ENCODE results near the gene DLG5.
A peak's percentile ranks its signal among the peaks of the same experiment; 100 is the strongest.

The DLG5 gene

DNA sequence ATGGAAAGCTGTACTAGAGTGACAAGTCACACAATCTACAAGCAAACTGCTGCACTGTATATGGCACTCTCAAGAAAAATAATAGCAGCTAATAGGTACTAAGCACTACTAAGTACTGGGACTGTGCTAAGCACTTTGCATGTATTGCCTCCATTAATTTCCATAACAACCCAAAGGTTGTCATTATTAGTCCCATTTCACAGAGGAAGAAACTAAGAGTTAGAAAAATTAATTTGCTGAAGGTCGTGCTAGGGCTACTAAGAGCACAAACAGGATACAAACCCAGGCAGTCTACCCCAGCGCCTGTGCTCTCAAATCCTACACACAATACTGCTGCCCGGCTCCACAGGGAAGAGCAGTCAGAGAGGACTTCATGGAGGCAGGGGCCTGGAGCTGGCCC lies 51.7 kb downstream of the DLG5 start:
- Histone ChIP-seq H3K27ac (ENCODE audit: low read length, poor library complexity, severe bottlenecking) (no peak overlapping the region), H3K18ac (ENCODE audit: low read depth in 1 of 2, low read length in 2 of 2) (no peak overlapping the region), H2BK12ac (ENCODE audit: low read length in 2 of 2) (no peak overlapping the region), H3K9ac (ENCODE audit: low read length) (no peak overlapping the region), H3K4ac (ENCODE audit: low read depth in 1 of 2, low read length in 2 of 2) (no peak overlapping the region), H3K9me3 (ENCODE audit: control insufficient read depth, low read length) (no peaks in the 10 kb centered on the region), H3K4me3 (ENCODE audit: insufficient read depth in 1 of 2, low read depth in 1 of 2, low read length in 2 of 2) (no peak overlapping the region), H4K8ac (ENCODE audit: low read length) (no peak overlapping the region), H3K27me3 (ENCODE audit: control insufficient read depth in 1 of 2, insufficient read depth in 1 of 2, low read length in 2 of 2) (no peaks in the 10 kb centered on the region), H3K4me2 (ENCODE audit: low read length, poor library complexity, severe bottlenecking) (no peak overlapping the region), H2BK15ac (ENCODE audit: low read depth, poor library complexity, severe bottlenecking) (no peak overlapping the region), H2BK5ac (ENCODE audit: low read depth, low read length, poor library complexity, severe bottlenecking) (no peak overlapping the region), H2AFZ (ENCODE audit: low read depth, low read length) (no peak overlapping the region), H3K14ac (ENCODE audit: low read length in 2 of 2) (no peak overlapping the region), H2BK120ac (ENCODE audit: low read depth, low read length) (no peak overlapping the region), H3K4me1 (ENCODE audit: control insufficient read depth, insufficient read depth, low read depth, low read length) (peaks cover 29% of the 10 kb centered on the region), H3K79me1 (replicated peaks; ENCODE audit: low read length, poor library complexity, severe bottlenecking) (peaks cover 54% of the 10 kb centered on the region), H2AK5ac (ENCODE audit: low read length, severe bottlenecking) (no peak overlapping the region), H3K36me3 (ENCODE audit: control insufficient read depth in 1 of 2, insufficient read depth in 2 of 2, low read depth in 1 of 2, low read length in 2 of 2) (peaks cover 0 to 3% of the 10 kb centered on the region in 2 experiments), H3K23ac (ENCODE audit: low read length in 2 of 2) (no peak overlapping the region), H4K91ac (ENCODE audit: low read length) (no peak overlapping the region)
- no peak for DNase-seq
- WGBS: 96% methylated on average over 3 of the region's 3 CpGs

DNA sequence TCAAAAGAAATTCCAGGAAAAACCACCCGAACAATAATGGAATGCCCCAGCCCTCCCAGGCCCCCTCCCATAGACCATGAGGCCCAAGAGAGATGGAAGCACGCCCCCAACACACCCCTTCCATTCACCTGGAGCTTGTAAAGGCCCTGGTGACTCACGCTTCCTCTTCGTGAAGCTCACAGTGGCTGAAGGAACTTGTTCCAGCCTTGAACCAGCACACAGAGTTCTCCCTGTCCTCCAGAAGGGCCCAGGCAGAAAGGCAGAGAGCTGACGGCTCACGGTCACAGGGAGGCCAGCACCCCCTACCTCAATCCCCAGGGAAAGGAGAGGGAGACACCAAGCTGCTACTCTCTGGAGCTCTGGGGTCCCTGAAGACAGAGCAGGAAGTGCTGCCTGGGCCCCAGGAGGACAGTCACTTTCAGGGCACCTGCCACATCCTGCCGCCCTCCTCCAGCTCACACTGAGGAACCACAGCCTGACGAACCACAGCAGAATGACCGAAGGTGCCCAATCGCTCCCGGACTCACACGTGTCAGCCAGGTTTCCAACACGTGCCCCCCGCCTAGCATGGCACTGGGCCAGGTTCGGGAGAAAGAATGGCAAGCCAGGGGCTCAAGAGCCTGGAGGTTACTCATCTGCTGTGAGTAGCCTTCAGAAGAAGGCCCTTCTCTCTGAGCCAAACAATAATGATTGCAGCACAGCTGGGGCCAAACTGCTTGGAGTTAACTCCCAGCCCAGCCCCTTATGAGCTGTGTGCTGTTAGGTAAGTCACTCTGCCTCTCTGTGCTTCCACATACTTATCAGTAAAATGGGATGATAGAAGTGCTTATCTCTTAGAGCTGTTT lies 52.8 kb downstream of the DLG5 start:
- Histone ChIP-seq H3K36me3 (ENCODE audit: control insufficient read depth in 1 of 2, insufficient read depth in 2 of 2, low read depth in 1 of 2, low read length in 2 of 2) (peaks cover 0 to 9% of the 10 kb centered on the region in 2 experiments), H3K9me3 (ENCODE audit: control insufficient read depth, low read length) (no peaks in the 10 kb centered on the region), H3K18ac (ENCODE audit: low read depth in 1 of 2, low read length in 2 of 2) (peak overlapping the region in 1 of 2 experiments; percentile 59), H2AFZ (ENCODE audit: low read depth, low read length) (no peak overlapping the region), H2BK12ac (ENCODE audit: low read length in 2 of 2) (peak overlapping the region in 1 of 2 experiments; percentile 51), H3K9ac (ENCODE audit: low read length) (peak overlapping the region; percentile 43), H4K91ac (ENCODE audit: low read length) (peak overlapping the region; percentile 6), H2AK5ac (ENCODE audit: low read length, severe bottlenecking) (no peak overlapping the region), H3K79me1 (replicated peaks; ENCODE audit: low read length, poor library complexity, severe bottlenecking) (peaks cover 55% of the 10 kb centered on the region), H2BK120ac (ENCODE audit: low read depth, low read length) (no peak overlapping the region), H3K23ac (ENCODE audit: low read length in 2 of 2) (no peak overlapping the region), H3K4me2 (ENCODE audit: low read length, poor library complexity, severe bottlenecking) (no peak overlapping the region), H3K14ac (ENCODE audit: low read length in 2 of 2) (peak overlapping the region in 1 of 2 experiments; percentile 91), H4K8ac (ENCODE audit: low read length) (no peak overlapping the region), H3K4ac (ENCODE audit: low read depth in 1 of 2, low read length in 2 of 2) (no peak overlapping the region), H3K4me3 (ENCODE audit: insufficient read depth in 1 of 2, low read depth in 1 of 2, low read length in 2 of 2) (peak overlapping the region in 1 of 2 experiments; percentile 29), H2BK15ac (ENCODE audit: low read depth, poor library complexity, severe bottlenecking) (no peak overlapping the region), H3K27ac (ENCODE audit: low read length, poor library complexity, severe bottlenecking) (peak overlapping the region; percentile 1), H3K4me1 (ENCODE audit: control insufficient read depth, insufficient read depth, low read depth, low read length) (peaks cover 24% of the 10 kb centered on the region), H2BK5ac (ENCODE audit: low read depth, low read length, poor library complexity, severe bottlenecking) (no peak overlapping the region), H3K27me3 (ENCODE audit: control insufficient read depth in 1 of 2, insufficient read depth in 1 of 2, low read length in 2 of 2) (no peaks in the 10 kb centered on the region)
- peak; percentile 25 for DNase-seq
- WGBS: 67% methylated on average over 15 of the region's 15 CpGs

DNA sequence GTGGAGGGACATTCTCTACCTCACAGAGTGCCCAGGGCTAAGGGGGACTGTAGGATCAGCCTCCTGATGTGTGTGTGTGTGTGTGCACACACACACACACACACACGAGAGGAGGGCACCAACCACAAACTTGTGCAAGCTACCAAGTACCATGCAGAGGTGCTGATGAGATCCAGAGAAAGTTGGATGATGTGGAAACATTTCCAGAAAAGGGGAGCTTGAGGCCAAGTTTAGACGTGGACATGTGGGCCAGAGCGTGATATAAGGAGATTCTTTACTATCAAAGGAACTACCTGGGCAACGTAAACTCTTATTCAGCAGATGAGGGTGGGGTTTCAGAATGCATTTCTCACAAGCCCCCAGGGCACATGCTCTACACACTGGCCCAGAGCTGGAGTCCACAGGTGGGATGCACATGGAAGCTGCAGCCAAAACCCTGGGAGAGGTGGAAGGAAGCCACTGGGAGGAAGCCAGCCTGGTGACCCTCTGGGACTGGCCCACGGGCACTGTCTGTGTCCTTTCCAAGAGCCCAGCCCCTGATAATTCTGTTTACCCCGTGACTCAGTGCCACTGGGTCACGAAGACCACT lies 53.5 kb downstream of the DLG5 start:
- H2BK15ac ChIP-seq (ENCODE audit: low read depth, poor library complexity, severe bottlenecking): no peak overlapping the region
- H2BK5ac ChIP-seq (ENCODE audit: low read depth, low read length, poor library complexity, severe bottlenecking): no peak overlapping the region
- H3K79me1 ChIP-seq (replicated peaks; ENCODE audit: low read length, poor library complexity, severe bottlenecking): peaks cover 57% of the 10 kb centered on the region
- no peak overlapping the region for H3K4me2 ChIP-seq (ENCODE audit: low read length, poor library complexity, severe bottlenecking)
- no peak overlapping the region for H3K9ac ChIP-seq (ENCODE audit: low read length)
- peaks cover 5 to 16% of the 10 kb centered on the region in 2 experiments for H3K36me3 ChIP-seq (ENCODE audit: control insufficient read depth in 1 of 2, insufficient read depth in 2 of 2, low read depth in 1 of 2, low read length in 2 of 2)
- no peak overlapping the region for H3K4me3 ChIP-seq (ENCODE audit: insufficient read depth in 1 of 2, low read depth in 1 of 2, low read length in 2 of 2)
- H2BK120ac ChIP-seq (ENCODE audit: low read depth, low read length): no peak overlapping the region
- H3K4ac ChIP-seq (ENCODE audit: low read depth in 1 of 2, low read length in 2 of 2): no peak overlapping the region
- no peaks in the 10 kb centered on the region for H3K27me3 ChIP-seq (ENCODE audit: control insufficient read depth in 1 of 2, insufficient read depth in 1 of 2, low read length in 2 of 2)
- H3K23ac ChIP-seq (ENCODE audit: low read length in 2 of 2): no peak overlapping the region
- H3K14ac ChIP-seq (ENCODE audit: low read length in 2 of 2): no peak overlapping the region
- DNase-seq: no peak
- H3K27ac ChIP-seq (ENCODE audit: low read length, poor library complexity, severe bottlenecking): no peak overlapping the region
- peaks cover 17% of the 10 kb centered on the region for H3K4me1 ChIP-seq (ENCODE audit: control insufficient read depth, insufficient read depth, low read depth, low read length)
- no peak overlapping the region for H4K8ac ChIP-seq (ENCODE audit: low read length)
- H4K91ac ChIP-seq (ENCODE audit: low read length): no peak overlapping the region
- no peaks in the 10 kb centered on the region for H3K9me3 ChIP-seq (ENCODE audit: control insufficient read depth, low read length)
- H2AK5ac ChIP-seq (ENCODE audit: low read length, severe bottlenecking): no peak overlapping the region
- H3K18ac ChIP-seq (ENCODE audit: low read depth in 1 of 2, low read length in 2 of 2): no peak overlapping the region
- no peak overlapping the region for H2AFZ ChIP-seq (ENCODE audit: low read depth, low read length)
- WGBS: 86% methylated on average over 7 of the region's 7 CpGs
- no peak overlapping the region for H2BK12ac ChIP-seq (ENCODE audit: low read length in 2 of 2)

DNA sequence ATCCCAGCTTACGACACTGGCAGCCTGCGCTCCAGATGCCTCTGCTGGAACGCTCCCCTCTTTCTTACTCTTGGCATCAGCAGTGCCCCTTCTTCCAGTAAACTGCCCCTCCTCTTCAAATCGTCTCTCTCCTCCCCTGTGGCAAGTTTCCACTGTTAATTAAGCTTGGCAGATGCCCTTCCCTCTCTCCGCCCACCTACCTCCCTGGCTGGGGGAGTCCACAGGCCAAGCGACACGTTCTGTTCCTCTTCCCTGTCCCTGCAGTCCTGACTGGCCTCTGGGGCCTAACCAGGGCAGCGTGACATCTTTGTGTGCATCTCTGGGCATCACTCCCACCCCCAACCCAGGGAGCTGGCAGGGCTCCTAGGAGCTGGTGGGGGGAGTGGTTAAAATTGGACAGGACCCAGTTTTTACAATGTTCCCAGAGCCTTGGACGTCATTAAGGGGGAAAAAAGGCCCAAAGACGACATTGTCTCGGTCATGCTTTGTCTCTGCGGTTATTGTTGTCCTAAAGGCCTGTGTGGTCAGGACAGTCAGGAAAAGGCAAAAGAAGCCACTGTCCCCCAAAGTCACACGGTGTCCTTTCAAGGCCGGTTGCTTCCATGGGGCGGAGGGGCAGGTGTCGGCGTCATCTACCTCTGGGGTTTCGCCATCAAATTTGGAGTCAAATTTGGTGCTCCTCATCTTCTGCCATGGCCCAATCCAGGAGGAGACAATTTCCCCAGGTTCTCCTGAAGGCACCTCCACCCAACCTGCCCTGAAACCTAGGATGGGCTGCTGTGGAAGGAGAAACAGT lies 54.2 kb downstream of the DLG5 start:
- H3K4me1 ChIP-seq (ENCODE audit: control insufficient read depth, insufficient read depth, low read depth, low read length): peaks cover 10% of the 10 kb centered on the region
- no peak overlapping the region for H3K4me2 ChIP-seq (ENCODE audit: low read length, poor library complexity, severe bottlenecking)
- H2BK120ac ChIP-seq (ENCODE audit: low read depth, low read length): no peak overlapping the region
- H3K27me3 ChIP-seq (ENCODE audit: control insufficient read depth in 1 of 2, insufficient read depth in 1 of 2, low read length in 2 of 2): no peaks in the 10 kb centered on the region
- no peak overlapping the region for H2AK5ac ChIP-seq (ENCODE audit: low read length, severe bottlenecking)
- H3K18ac ChIP-seq (ENCODE audit: low read depth in 1 of 2, low read length in 2 of 2): no peak overlapping the region
- no peak overlapping the region for H3K4ac ChIP-seq (ENCODE audit: low read depth in 1 of 2, low read length in 2 of 2)
- no peak overlapping the region for H2BK15ac ChIP-seq (ENCODE audit: low read depth, poor library complexity, severe bottlenecking)
- 95% methylated on average over 16 of the region's 18 CpGs for WGBS
- no peaks in the 10 kb centered on the region for H3K9me3 ChIP-seq (ENCODE audit: control insufficient read depth, low read length)
- no peak overlapping the region for H4K91ac ChIP-seq (ENCODE audit: low read length)
- DNase-seq: no peak
- H3K27ac ChIP-seq (ENCODE audit: low read length, poor library complexity, severe bottlenecking): no peak overlapping the region
- H3K79me1 ChIP-seq (replicated peaks; ENCODE audit: low read length, poor library complexity, severe bottlenecking): peaks cover 54% of the 10 kb centered on the region
- H2BK5ac ChIP-seq (ENCODE audit: low read depth, low read length, poor library complexity, severe bottlenecking): no peak overlapping the region
- H3K14ac ChIP-seq (ENCODE audit: low read length in 2 of 2): no peak overlapping the region
- no peak overlapping the region for H2AFZ ChIP-seq (ENCODE audit: low read depth, low read length)
- H2BK12ac ChIP-seq (ENCODE audit: low read length in 2 of 2): no peak overlapping the region
- H3K36me3 ChIP-seq (ENCODE audit: control insufficient read depth in 1 of 2, insufficient read depth in 2 of 2, low read depth in 1 of 2, low read length in 2 of 2): peaks cover 12 to 19% of the 10 kb centered on the region in 2 experiments
- no peak overlapping the region for H3K9ac ChIP-seq (ENCODE audit: low read length)
- H4K8ac ChIP-seq (ENCODE audit: low read length): no peak overlapping the region
- H3K23ac ChIP-seq (ENCODE audit: low read length in 2 of 2): no peak overlapping the region
- no peak overlapping the region for H3K4me3 ChIP-seq (ENCODE audit: insufficient read depth in 1 of 2, low read depth in 1 of 2, low read length in 2 of 2)
